Hippocampal formation (tissue), 2 donors: ENCODE measurements around the gene ARHGEF16.

ENCODE experiments used
- DNase-seq, 2 donors: peaks; one replicate each; lab custom pipeline; 2025; lab: John Stamatoyannopoulos, UW

The ARHGEF16 gene

GRCh38 chr1:3453891-3454810 is at the start of gene ARHGEF16:
Gene ARHGEF16 (plus strand): TSS chr1:3454665. CDS start chr1:3463085, 8,420 bp downstream.
- DNase-seq = no peak

GRCh38 chr1:3404801-3405200 is 49.7 kb upstream of the ARHGEF16 start:
- DNase-seq = no peak

GRCh38 chr1:3405491-3405890 is 49.0 kb upstream of the ARHGEF16 start:
- no peak for DNase-seq

- DNase-seq = no peak
Observed at GRCh38 chr1:3405974-3406867, 48.2 kb upstream of the ARHGEF16 start.

- DNase-seq = no peak
Observed at GRCh38 chr1:3407021-3407420, 47.4 kb upstream of the ARHGEF16 start.

- DNase-seq = no peak
Observed at GRCh38 chr1:3408751-3409266, 45.7 kb upstream of the ARHGEF16 start.

GRCh38 chr1:3409366-3410141 is 44.9 kb upstream of the ARHGEF16 start:
- no peak for DNase-seq

- DNase-seq = peak; percentile 60 to 66
Observed at GRCh38 chr1:3410142-3410925, 44.1 kb upstream of the ARHGEF16 start.

GRCh38 chr1:3411806-3412205 is 42.7 kb upstream of the ARHGEF16 start:
- no peak for DNase-seq

- no peak for DNase-seq
Observed at GRCh38 chr1:3412376-3412775, 42.1 kb upstream of the ARHGEF16 start.

- DNase-seq = no peak
Observed at GRCh38 chr1:3413975-3414710, 40.3 kb upstream of the ARHGEF16 start.

GRCh38 chr1:3415260-3416090 is 39.0 kb upstream of the ARHGEF16 start:
- no peak for DNase-seq

- no peak for DNase-seq
Observed at GRCh38 chr1:3417082-3417739, 37.3 kb upstream of the ARHGEF16 start.

GRCh38 chr1:3417934-3418333 is 36.5 kb upstream of the ARHGEF16 start:
- no peak for DNase-seq

GRCh38 chr1:3418600-3418999 is 35.9 kb upstream of the ARHGEF16 start:
- DNase-seq = no peak

GRCh38 chr1:3419415-3420204 is 34.9 kb upstream of the ARHGEF16 start:
- no peak for DNase-seq

- DNase-seq = no peak
Observed at GRCh38 chr1:3420218-3420951, 34.1 kb upstream of the ARHGEF16 start.
